SK-N-SH (cell line): ENCODE results near the gene BPIFB3. TPM values are rescaled to one million over a fixed set of nuclear protein-coding genes. Genes with fewer than 3 reads are reported as not detected.

Experiments
- CTCF ChIA-PET: fragments of 300-600, 350-600 bp; formaldehyde crosslinking; extraction: SDS; loops from one replicate; lab custom pipeline; 2021; lab: Yijun Ruan, JAX
- POLR2A ChIA-PET: fragments of 350-600 bp; sonication (Branson Sonifier 250); formaldehyde crosslinking; extraction: SDS; loops from one replicate; lab custom pipeline; 2020; ENCODE audit warnings: antibody characterized with exemption, inconsistent platforms; lab: Yijun Ruan, JAX
- DNase-seq: peaks from one replicate; pipeline ENCODE4 v3.0.0; 2012
- H2AFZ ChIP-seq: fragments of 200-600 bp; sonication (generic); 2 replicates; pipeline ENCODE4 v1.8.1; 2016; ENCODE audit warnings: antibody characterized with exemption, mild to moderate bottlenecking, low read depth
- H3F3A ChIP-seq: fragments of 200-600 bp; sonication (generic); replicated peaks from 2 replicates; pipeline ENCODE3; 2016; ENCODE audit warnings: antibody characterized with exemption, mild to moderate bottlenecking; ENCODE audit not compliant: insufficient read depth
- H3K27ac ChIP-seq, 2 experiments: fragments of 200-500 bp in 1 of 2; fragments of 200-600 bp in 1 of 2; sonication (Bioruptor generic) in 1 of 2; sonication (generic), shearing (Covaris generic) in 1 of 2; 2 replicates each; pipeline versions ENCODE4 v1.5.1 to v1.6.1; 2014 to 2016; ENCODE audit warnings: low read depth in 2 of 2, inconsistent platforms in 1 of 2, low read length in 1 of 2, mild to moderate bottlenecking in 1 of 2, mixed read lengths in 1 of 2
- H3K27me3 ChIP-seq: fragments of 200-600 bp; sonication (generic), shearing (Covaris generic); 2 replicates; pipeline ENCODE4 v1.6.1; 2016; ENCODE audit warnings: mixed run types; ENCODE audit not compliant: insufficient read depth
- H3K36me3 ChIP-seq, 2 experiments: fragments of 200-500 bp in 1 of 2; fragments of 200-600 bp in 1 of 2; sonication (Bioruptor generic) in 1 of 2; sonication (generic) in 1 of 2; replicated peaks in 1 of 2; 2 replicates each; pipeline versions ENCODE3 to v1.5.1; 2014 to 2016; ENCODE audit warnings: low read length in 1 of 2, mild to moderate bottlenecking in 1 of 2; ENCODE audit not compliant: insufficient read depth in 2 of 2, control insufficient read depth in 1 of 2
- H3K4me1 ChIP-seq, 2 experiments: fragments of 200-500 bp in 1 of 2; fragments of 200-600 bp in 1 of 2; sonication (Bioruptor generic) in 1 of 2; sonication (generic), shearing (Covaris generic) in 1 of 2; 2 replicates each; pipeline versions ENCODE4 v1.5.1 to v1.6.1; 2014 to 2016; ENCODE audit warnings: low read depth in 1 of 2, low read length in 1 of 2, mixed run types in 1 of 2; ENCODE audit not compliant: insufficient read depth in 2 of 2, control insufficient read depth in 1 of 2
- H3K4me2 ChIP-seq: fragments of 200-600 bp; sonication (generic), shearing (Covaris generic); 2 replicates; pipeline ENCODE4 v1.6.1; 2017; ENCODE audit warnings: mixed run types
- H3K4me3 ChIP-seq, 2 experiments: fragments of 200-500 bp in 1 of 2; fragments of 200-600 bp in 1 of 2; sonication (Bioruptor generic) in 1 of 2; sonication (generic), shearing (Covaris generic) in 1 of 2; 2 replicates each; pipeline versions ENCODE4 v1.5.1 to v1.8.1; 2014 to 2016; ENCODE audit warnings: low read depth in 2 of 2, inconsistent platforms in 1 of 2, low read length in 1 of 2, mild to moderate bottlenecking in 1 of 2, mixed read lengths in 1 of 2, moderate library complexity in 1 of 2
- H3K79me2 ChIP-seq: fragments of 200-600 bp; sonication (generic); 2 replicates; pipeline ENCODE4 v1.8.1; 2017; ENCODE audit warnings: mild to moderate bottlenecking; ENCODE audit not compliant: insufficient read depth
- H3K9ac ChIP-seq: fragments of 200-600 bp; sonication (generic); 2 replicates; pipeline ENCODE4 v1.6.1; 2017; ENCODE audit warnings: mixed run types
- H3K9me2 ChIP-seq: fragments of 200-600 bp; sonication (generic); 2 replicates; pipeline ENCODE4 v1.6.1; 2017; ENCODE audit warnings: mixed run types
- H3K9me3 ChIP-seq: fragments of 200-600 bp; sonication (generic); 2 replicates; pipeline ENCODE4 v1.6.1; 2017; ENCODE audit warnings: mixed run types, mild to moderate bottlenecking, moderate library complexity
- H4K20me1 ChIP-seq: fragments of 200-600 bp; sonication (generic); 2 replicates; pipeline ENCODE4 v1.6.1; 2017; ENCODE audit warnings: mild to moderate bottlenecking, mixed run types; ENCODE audit not compliant: insufficient read depth
- CHD2 ChIP-seq: fragments of 150-350 bp; IDR thresholded peaks from 2 replicates; pipeline ENCODE4 v1.6.1; 2018; ENCODE audit warnings: low read length; ENCODE audit not compliant: partially characterized antibody
- FOSL2 ChIP-seq: IDR thresholded peaks from 2 replicates; pipeline ENCODE4 v1.4.0; 2012; ENCODE audit warnings: low read depth, mild to moderate bottlenecking, moderate library complexity, borderline replicate concordance
- FOXJ3 ChIP-seq: sonication (generic); formaldehyde crosslinking; IDR thresholded peaks from 2 replicates; pipeline ENCODE4 v1.5.1; 2020; ENCODE audit warnings: mild to moderate bottlenecking, missing genetic modification reagents
- MEF2A ChIP-seq: IDR thresholded peaks from 2 replicates; pipeline ENCODE4 v1.4.0; 2012; ENCODE audit warnings: low read depth, borderline replicate concordance
- MXI1 ChIP-seq: IDR thresholded peaks from 2 replicates; pipeline ENCODE4 v1.6.1; 2012; ENCODE audit warnings: mild to moderate bottlenecking, low read depth, low read length, improper control_type of control experiment
- NFIC ChIP-seq: IDR thresholded peaks from 2 replicates; pipeline ENCODE4 v1.4.0; 2012; ENCODE audit warnings: borderline replicate concordance
- POLR2AphosphoS5 ChIP-seq: IDR thresholded peaks from 2 replicates; pipeline ENCODE4 v1.6.1; 2012; ENCODE audit warnings: low read depth, low read length
- RFX5 ChIP-seq: IDR thresholded peaks from 2 replicates; pipeline ENCODE4 v1.6.1; 2012; ENCODE audit warnings: mild to moderate bottlenecking, improper control_type of control experiment, low read length
- RXRA ChIP-seq: IDR thresholded peaks from 2 replicates; pipeline ENCODE4 v1.4.0; 2012; ENCODE audit warnings: low read depth, mild to moderate bottlenecking, borderline replicate concordance
- SMC3 ChIP-seq: IDR thresholded peaks from 2 replicates; pipeline ENCODE4 v1.6.1; 2012; ENCODE audit warnings: low read depth, low read length, improper control_type of control experiment
- TEAD4 ChIP-seq: IDR thresholded peaks from 2 replicates; pipeline ENCODE4 v1.4.0; 2012; ENCODE audit warnings: mild to moderate bottlenecking, borderline replicate concordance; ENCODE audit not compliant: insufficient read depth
- YY1 ChIP-seq: IDR thresholded peaks from 2 replicates; pipeline ENCODE4 v1.4.0; 2012; ENCODE audit warnings: low read depth, mild to moderate bottlenecking
- WGBS: methylation state at CpG from one replicate; pipeline ENCODE4 v1.1.6; 2017; ENCODE audit warnings: low lambda C conversion rate; 5-methylcytosine and 5-hydroxymethylcytosine counted together
- polyA plus RNA-seq, 3 experiments: library from polyadenylated mRNA; depleted of rRNA; stranded (reverse); fragments of >200 nt; gene quantifications; 2 replicates each; pipeline ENCODE4 v1.2.3, GENCODE V29; 2012
- TF ChIP-seq, protein P1 (sequence below): fragments of 150-350 bp; IDR thresholded peaks from 2 replicates; pipeline ENCODE4 v1.6.1; 2017; ENCODE audit warnings: antibody characterized with exemption, low read length, low read depth, borderline replicate concordance
- TF ChIP-seq, protein P2 (sequence below): IDR thresholded peaks from 2 replicates; pipeline ENCODE4 v1.4.0; 2012; ENCODE audit warnings: low read depth, borderline replicate concordance
- TF ChIP-seq, protein P3 (sequence below): IDR thresholded peaks from 2 replicates; pipeline ENCODE4 v1.6.1; 2012; ENCODE audit warnings: mild to moderate bottlenecking, low read depth, low read length, moderate library complexity
- TF ChIP-seq, protein P4 (sequence below): IDR thresholded peaks from 2 replicates; pipeline ENCODE4; 2012

Gene BPIFB3
- polyA plus RNA-seq, 1 of the 3 experiments (the other 2 are of a cell fraction), result not detected

DNA sequence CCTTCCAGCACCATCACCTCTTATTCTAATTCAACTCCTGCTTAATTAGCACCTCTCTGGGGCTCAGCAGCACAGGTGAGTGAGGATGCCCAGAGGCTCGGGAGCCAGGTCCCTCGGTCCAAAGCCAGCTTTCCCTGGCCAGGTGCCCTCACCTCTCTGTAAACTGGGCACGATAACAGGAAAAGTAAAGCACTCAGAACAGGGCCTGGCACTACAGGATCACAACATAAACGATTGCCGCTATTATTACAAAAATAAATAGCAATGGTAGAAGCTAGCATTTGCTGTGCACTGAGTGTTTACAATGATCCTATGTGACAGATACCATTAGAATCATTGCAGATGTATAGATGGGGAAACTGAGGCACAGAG lies 43.6 kb upstream of the BPIFB3 start:
- POLR2A ChIA-PET, result no interaction called here
- CTCF ChIA-PET, result no interaction called here

DNA sequence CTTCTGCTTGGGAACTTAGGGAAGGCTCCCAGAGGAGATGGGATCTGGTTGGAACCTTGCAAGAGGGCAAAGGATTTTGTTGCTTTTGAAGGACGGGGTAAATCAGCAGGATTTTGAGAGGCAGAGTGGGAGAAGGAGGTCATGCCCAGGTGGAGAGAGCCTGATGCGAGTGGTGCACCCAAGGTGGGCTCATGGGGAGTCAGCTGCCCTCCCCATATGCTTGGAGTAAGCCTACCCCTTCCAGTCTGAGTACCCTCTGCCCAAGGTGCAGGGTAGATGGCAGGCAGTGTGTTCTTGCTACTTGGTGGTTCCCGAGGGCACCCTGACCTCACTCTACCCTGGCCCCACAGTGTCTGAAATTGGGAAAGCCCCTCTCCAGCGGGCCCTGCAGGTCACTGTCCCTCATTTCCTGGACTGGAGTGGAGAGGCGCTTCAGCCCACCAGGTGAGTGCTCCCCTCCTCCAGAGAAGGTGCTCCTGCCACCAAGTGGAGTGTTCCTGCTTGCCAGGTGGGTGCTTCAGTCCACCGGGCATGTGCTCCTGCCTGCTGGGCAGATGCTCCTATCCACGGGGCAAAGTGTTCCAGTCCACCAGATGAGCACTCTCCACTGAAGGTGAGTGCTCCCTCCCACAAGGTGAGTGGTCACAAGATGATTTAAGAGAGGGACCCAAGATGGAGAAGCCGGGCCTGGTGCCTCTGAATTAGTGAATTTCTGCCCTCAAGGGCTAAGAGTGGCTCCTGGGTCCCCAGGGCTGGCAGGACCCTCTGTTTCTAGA lies 42.8 kb upstream of the BPIFB3 start:
- no peak overlapping the region for H2AFZ ChIP-seq
- no peaks in the 10 kb centered on the region for H3K9me3 ChIP-seq
- no peak overlapping the region for H3K27ac ChIP-seq
- no peak for DNase-seq
- H3K9ac ChIP-seq, result no peak overlapping the region
- H4K20me1 ChIP-seq, result no peaks in the 10 kb centered on the region
- H3K4me1 ChIP-seq, result no peaks in the 10 kb centered on the region
- H3K36me3 ChIP-seq, result no peaks in the 10 kb centered on the region
- no peak overlapping the region for H3K4me3 ChIP-seq
- ChIA-PET CTCF (no interaction called here), POLR2A (no interaction called here)
- no peaks in the 10 kb centered on the region for H3K79me2 ChIP-seq
- WGBS, result 0% methylated on average over 2 of the region's 8 CpGs
- peaks cover 51% of the 10 kb centered on the region for H3K27me3 ChIP-seq
- no peaks in the 10 kb centered on the region for H3K9me2 ChIP-seq
- H3F3A ChIP-seq, result no peaks in the 10 kb centered on the region
- H3K4me2 ChIP-seq, result no peak overlapping the region
- TF ChIP-seq, protein P1, sequence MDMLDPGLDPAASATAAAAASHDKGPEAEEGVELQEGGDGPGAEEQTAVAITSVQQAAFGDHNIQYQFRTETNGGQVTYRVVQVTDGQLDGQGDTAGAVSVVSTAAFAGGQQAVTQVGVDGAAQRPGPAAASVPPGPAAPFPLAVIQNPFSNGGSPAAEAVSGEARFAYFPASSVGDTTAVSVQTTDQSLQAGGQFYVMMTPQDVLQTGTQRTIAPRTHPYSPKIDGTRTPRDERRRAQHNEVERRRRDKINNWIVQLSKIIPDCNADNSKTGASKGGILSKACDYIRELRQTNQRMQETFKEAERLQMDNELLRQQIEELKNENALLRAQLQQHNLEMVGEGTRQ, result no peak
- TF ChIP-seq YY1 (no peak), CHD2 (no peak), SMC3 (no peak), MXI1 (no peak), RFX5 (no peak), FOXJ3 (CRISPR knock-in tag) (no peak), POLR2AphosphoS5 (no peak), NFIC (no peak), RXRA (no peak), TEAD4 (no peak)
- TF ChIP-seq, protein P2, sequence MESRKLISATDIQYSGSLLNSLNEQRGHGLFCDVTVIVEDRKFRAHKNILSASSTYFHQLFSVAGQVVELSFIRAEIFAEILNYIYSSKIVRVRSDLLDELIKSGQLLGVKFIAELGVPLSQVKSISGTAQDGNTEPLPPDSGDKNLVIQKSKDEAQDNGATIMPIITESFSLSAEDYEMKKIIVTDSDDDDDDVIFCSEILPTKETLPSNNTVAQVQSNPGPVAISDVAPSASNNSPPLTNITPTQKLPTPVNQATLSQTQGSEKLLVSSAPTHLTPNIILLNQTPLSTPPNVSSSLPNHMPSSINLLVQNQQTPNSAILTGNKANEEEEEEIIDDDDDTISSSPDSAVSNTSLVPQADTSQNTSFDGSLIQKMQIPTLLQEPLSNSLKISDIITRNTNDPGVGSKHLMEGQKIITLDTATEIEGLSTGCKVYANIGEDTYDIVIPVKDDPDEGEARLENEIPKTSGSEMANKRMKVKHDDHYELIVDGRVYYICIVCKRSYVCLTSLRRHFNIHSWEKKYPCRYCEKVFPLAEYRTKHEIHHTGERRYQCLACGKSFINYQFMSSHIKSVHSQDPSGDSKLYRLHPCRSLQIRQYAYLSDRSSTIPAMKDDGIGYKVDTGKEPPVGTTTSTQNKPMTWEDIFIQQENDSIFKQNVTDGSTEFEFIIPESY, result no peak

More for the DNA sequence above, 43.6 kb upstream of the BPIFB3 start:
- 22% methylated on average over 5 of the region's 5 CpGs for WGBS
- no peaks in the 10 kb centered on the region for H3K79me2 ChIP-seq
- H3K27ac ChIP-seq, result no peak overlapping the region
- H3K4me3 ChIP-seq, result no peak overlapping the region
- no peaks in the 10 kb centered on the region for H4K20me1 ChIP-seq
- DNase-seq, result no peak
- H3K4me2 ChIP-seq, result no peak overlapping the region
- H2AFZ ChIP-seq, result no peak overlapping the region
- H3F3A ChIP-seq, result no peaks in the 10 kb centered on the region
- H3K9me3 ChIP-seq, result no peaks in the 10 kb centered on the region
- H3K36me3 ChIP-seq, result no peaks in the 10 kb centered on the region
- H3K27me3 ChIP-seq, result peaks cover 46% of the 10 kb centered on the region
- no peaks in the 10 kb centered on the region for H3K4me1 ChIP-seq
- TF ChIP-seq FOXJ3 (CRISPR knock-in tag) (no peak), POLR2AphosphoS5 (no peak), MXI1 (no peak), MEF2A (no peak), FOSL2 (no peak), TEAD4 (no peak)
- TF ChIP-seq, protein P3, sequence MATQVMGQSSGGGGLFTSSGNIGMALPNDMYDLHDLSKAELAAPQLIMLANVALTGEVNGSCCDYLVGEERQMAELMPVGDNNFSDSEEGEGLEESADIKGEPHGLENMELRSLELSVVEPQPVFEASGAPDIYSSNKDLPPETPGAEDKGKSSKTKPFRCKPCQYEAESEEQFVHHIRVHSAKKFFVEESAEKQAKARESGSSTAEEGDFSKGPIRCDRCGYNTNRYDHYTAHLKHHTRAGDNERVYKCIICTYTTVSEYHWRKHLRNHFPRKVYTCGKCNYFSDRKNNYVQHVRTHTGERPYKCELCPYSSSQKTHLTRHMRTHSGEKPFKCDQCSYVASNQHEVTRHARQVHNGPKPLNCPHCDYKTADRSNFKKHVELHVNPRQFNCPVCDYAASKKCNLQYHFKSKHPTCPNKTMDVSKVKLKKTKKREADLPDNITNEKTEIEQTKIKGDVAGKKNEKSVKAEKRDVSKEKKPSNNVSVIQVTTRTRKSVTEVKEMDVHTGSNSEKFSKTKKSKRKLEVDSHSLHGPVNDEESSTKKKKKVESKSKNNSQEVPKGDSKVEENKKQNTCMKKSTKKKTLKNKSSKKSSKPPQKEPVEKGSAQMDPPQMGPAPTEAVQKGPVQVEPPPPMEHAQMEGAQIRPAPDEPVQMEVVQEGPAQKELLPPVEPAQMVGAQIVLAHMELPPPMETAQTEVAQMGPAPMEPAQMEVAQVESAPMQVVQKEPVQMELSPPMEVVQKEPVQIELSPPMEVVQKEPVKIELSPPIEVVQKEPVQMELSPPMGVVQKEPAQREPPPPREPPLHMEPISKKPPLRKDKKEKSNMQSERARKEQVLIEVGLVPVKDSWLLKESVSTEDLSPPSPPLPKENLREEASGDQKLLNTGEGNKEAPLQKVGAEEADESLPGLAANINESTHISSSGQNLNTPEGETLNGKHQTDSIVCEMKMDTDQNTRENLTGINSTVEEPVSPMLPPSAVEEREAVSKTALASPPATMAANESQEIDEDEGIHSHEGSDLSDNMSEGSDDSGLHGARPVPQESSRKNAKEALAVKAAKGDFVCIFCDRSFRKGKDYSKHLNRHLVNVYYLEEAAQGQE, result no peak
- TF ChIP-seq, protein P4, sequence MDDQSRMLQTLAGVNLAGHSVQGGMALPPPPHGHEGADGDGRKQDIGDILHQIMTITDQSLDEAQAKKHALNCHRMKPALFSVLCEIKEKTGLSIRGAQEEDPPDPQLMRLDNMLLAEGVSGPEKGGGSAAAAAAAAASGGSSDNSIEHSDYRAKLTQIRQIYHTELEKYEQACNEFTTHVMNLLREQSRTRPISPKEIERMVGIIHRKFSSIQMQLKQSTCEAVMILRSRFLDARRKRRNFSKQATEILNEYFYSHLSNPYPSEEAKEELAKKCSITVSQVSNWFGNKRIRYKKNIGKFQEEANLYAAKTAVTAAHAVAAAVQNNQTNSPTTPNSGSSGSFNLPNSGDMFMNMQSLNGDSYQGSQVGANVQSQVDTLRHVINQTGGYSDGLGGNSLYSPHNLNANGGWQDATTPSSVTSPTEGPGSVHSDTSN, result no peak
- H3K9ac ChIP-seq, result no peak overlapping the region
- no peaks in the 10 kb centered on the region for H3K9me2 ChIP-seq
